ENCODE results near the gene GLRX. TPM values are rescaled to one million over a fixed set of nuclear protein-coding genes. Genes with fewer than 3 reads are reported as not detected.

The GLRX gene
- total RNA-seq, 2 donors from 2014 or later = 18.9 to 26.3 TPM

GRCh38 chr5:95824747-95825146 is 2.2 kb upstream of the GLRX start:
- H3K9me3 ChIP-seq (ENCODE audit: control insufficient read depth, low read length) = no peaks in the 10 kb centered on the region
- peak overlapping the region; percentile 58 for H3K27ac ChIP-seq (ENCODE audit: low read depth, low read length)
- H3K36me3 Mint-ChIP-seq (ENCODE audit: low read depth) = no peaks in the 10 kb centered on the region
- H3K4me3 Mint-ChIP-seq = no peak overlapping the region
- H3K9ac ChIP-seq (ENCODE audit: extremely low read depth, low read length, poor library complexity, severe bottlenecking) = no peak overlapping the region
- DNase-seq = no peak
- 83 to 90% methylated on average over 1 to 5 of the region's 5 CpGs for WGBS, 2 experiments (ENCODE audit: insufficient coverage in 1 of 2, insufficient read length in 1 of 2)
- H3K4me1 ChIP-seq (ENCODE audit: control insufficient read depth, insufficient read depth, low read length) = peaks cover 13% of the 10 kb centered on the region
- H3K4me3 ChIP-seq (ENCODE audit: low read length) = peak overlapping the region; percentile 44
- H3K27ac Mint-ChIP-seq = no peak overlapping the region
- no peaks in the 10 kb centered on the region for H3K36me3 ChIP-seq (ENCODE audit: control insufficient read depth, insufficient read depth, low read length)
- H3K27me3 ChIP-seq (ENCODE audit: control insufficient read depth, insufficient read depth, low read length, poor library complexity, severe bottlenecking) = no peaks in the 10 kb centered on the region
- TF ChIP-seq, protein P1, sequence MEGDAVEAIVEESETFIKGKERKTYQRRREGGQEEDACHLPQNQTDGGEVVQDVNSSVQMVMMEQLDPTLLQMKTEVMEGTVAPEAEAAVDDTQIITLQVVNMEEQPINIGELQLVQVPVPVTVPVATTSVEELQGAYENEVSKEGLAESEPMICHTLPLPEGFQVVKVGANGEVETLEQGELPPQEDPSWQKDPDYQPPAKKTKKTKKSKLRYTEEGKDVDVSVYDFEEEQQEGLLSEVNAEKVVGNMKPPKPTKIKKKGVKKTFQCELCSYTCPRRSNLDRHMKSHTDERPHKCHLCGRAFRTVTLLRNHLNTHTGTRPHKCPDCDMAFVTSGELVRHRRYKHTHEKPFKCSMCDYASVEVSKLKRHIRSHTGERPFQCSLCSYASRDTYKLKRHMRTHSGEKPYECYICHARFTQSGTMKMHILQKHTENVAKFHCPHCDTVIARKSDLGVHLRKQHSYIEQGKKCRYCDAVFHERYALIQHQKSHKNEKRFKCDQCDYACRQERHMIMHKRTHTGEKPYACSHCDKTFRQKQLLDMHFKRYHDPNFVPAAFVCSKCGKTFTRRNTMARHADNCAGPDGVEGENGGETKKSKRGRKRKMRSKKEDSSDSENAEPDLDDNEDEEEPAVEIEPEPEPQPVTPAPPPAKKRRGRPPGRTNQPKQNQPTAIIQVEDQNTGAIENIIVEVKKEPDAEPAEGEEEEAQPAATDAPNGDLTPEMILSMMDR (conservative IDR thresholded peaks at IDR 0.05) = no peak
- peaks cover 40% of the 10 kb centered on the region for H3K4me1 Mint-ChIP-seq
- H3K27me3 Mint-ChIP-seq (ENCODE audit: insufficient read depth) = no peaks in the 10 kb centered on the region
- H3K9me3 Mint-ChIP-seq = no peaks in the 10 kb centered on the region

- Mint-ChIP-seq H3K27ac (peak overlapping the region; percentile 64), H3K4me3 (peak overlapping the region; percentile 82), H3K27me3 (ENCODE audit: insufficient read depth) (no peaks in the 10 kb centered on the region), H3K4me1 (peaks cover 40% of the 10 kb centered on the region), H3K36me3 (ENCODE audit: low read depth) (no peaks in the 10 kb centered on the region), H3K9me3 (no peaks in the 10 kb centered on the region)
- H3K9me3 ChIP-seq (ENCODE audit: control insufficient read depth, low read length) = no peaks in the 10 kb centered on the region
- DNase-seq = peak; percentile 72
- peak overlapping the region; percentile 22 for H3K9ac ChIP-seq (ENCODE audit: extremely low read depth, low read length, poor library complexity, severe bottlenecking)
- peaks cover 13% of the 10 kb centered on the region for H3K4me1 ChIP-seq (ENCODE audit: control insufficient read depth, insufficient read depth, low read length)
- peak overlapping the region; percentile 58 for H3K27ac ChIP-seq (ENCODE audit: low read depth, low read length)
- TF ChIP-seq, protein P1 (conservative IDR thresholded peaks at IDR 0.05) = no peak
- 41 to 45% methylated on average over 8 to 12 of the region's 12 CpGs for WGBS, 2 experiments (ENCODE audit: insufficient coverage in 1 of 2, insufficient read length in 1 of 2)
- peaks cover 4% of the 10 kb centered on the region for H3K36me3 ChIP-seq (ENCODE audit: control insufficient read depth, insufficient read depth, low read length)
- H3K27me3 ChIP-seq (ENCODE audit: control insufficient read depth, insufficient read depth, low read length, poor library complexity, severe bottlenecking) = no peaks in the 10 kb centered on the region
- H3K4me3 ChIP-seq (ENCODE audit: low read length) = peak overlapping the region; percentile 91
Measured at GRCh38 chr5:95823738-95824609, 1.4 kb upstream of the GLRX start.

DNA sequence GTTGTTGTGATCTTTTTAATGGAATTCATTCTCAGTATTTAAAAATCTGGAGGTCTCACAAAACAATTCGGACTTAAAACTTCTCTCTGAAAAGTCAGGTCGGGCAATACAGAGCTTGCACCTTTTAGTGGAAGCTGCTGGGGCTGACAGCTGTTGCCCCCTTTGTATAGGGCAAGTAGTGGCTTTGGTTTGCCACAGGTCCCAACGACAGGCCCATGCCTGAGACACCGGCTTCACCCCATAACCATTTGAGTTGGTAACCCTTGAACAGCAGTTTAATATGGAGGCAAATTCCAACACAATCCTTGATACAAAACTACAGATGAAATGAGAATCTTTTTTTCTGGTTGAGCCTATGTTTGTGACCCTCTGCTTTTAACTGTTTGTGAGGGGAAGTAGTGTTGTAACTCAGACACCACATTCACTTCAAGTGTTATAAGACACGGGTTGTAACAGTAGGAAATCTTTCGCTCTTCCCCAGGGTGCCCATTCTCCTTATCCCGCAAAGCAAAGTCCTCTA is 752 bp upstream of the GLRX start:
- Mint-ChIP-seq H3K27ac (peak overlapping the region; percentile 64), H3K4me1 (peaks cover 42% of the 10 kb centered on the region), H3K4me3 (peak overlapping the region; percentile 82), H3K36me3 (ENCODE audit: low read depth) (no peaks in the 10 kb centered on the region), H3K27me3 (ENCODE audit: insufficient read depth) (no peaks in the 10 kb centered on the region), H3K9me3 (no peaks in the 10 kb centered on the region)
- H3K27ac ChIP-seq (ENCODE audit: low read depth, low read length) = no peak overlapping the region
- peak; percentile 53 for DNase-seq
- peak overlapping the region; percentile 22 for H3K9ac ChIP-seq (ENCODE audit: extremely low read depth, low read length, poor library complexity, severe bottlenecking)
- no peaks in the 10 kb centered on the region for H3K27me3 ChIP-seq (ENCODE audit: control insufficient read depth, insufficient read depth, low read length, poor library complexity, severe bottlenecking)
- H3K4me1 ChIP-seq (ENCODE audit: control insufficient read depth, insufficient read depth, low read length) = peaks cover 13% of the 10 kb centered on the region
- peaks cover 6% of the 10 kb centered on the region for H3K36me3 ChIP-seq (ENCODE audit: control insufficient read depth, insufficient read depth, low read length)
- TF ChIP-seq, protein P1 (conservative IDR thresholded peaks at IDR 0.05) = no peak
- peak overlapping the region; percentile 91 for H3K4me3 ChIP-seq (ENCODE audit: low read length)
- 43 to 44% methylated on average over 3 to 6 of the region's 7 CpGs for WGBS, 2 experiments (ENCODE audit: insufficient coverage in 1 of 2, insufficient read length in 1 of 2)
- H3K9me3 ChIP-seq (ENCODE audit: control insufficient read depth, low read length) = no peaks in the 10 kb centered on the region
